GM12878 (cell line): ENCODE measurements around the gene SBF2. TPM values are rescaled to one million over a fixed set of nuclear protein-coding genes. Genes with fewer than 3 reads are reported as not detected.

Experiments
- ATAC-seq: fragments of 200-7000 bp; cut with Tn5 transposase; 3 replicates; pipeline ENCODE4 v1.9.1; 2020; ENCODE audit warnings: mild to moderate bottlenecking, moderate library complexity
- BruUV-seq: library from RNA; stranded (reverse); fragments of 400-500 nt; replicated peaks from 2 replicates; lab custom pipeline; 2021; lab: Mats Ljungman, UMichigan
- CTCF ChIA-PET: fragments of 300-600 bp; sonication (Branson Sonifier 250); formaldehyde crosslinking; extraction: SDS; loops from one replicate; lab custom pipeline; 2021; ENCODE audit warnings: inconsistent platforms; lab: Yijun Ruan, JAX
- POLR2A ChIA-PET: fragments of 350-600 bp; formaldehyde crosslinking; extraction: SDS; loops from one replicate; lab custom pipeline; 2021; ENCODE audit warnings: inconsistent platforms; lab: Charles Lee
- RAD21 ChIA-PET: fragments of 300-600 bp; sonication (Branson Sonifier 250); formaldehyde crosslinking; loops from one replicate; lab custom pipeline; 2023; ENCODE audit warnings: antibody characterized with exemption; ENCODE audit not compliant: unreplicated experiment; lab: Charles Lee
- SMC1A ChIA-PET: fragments of 300-600 bp; sonication (Branson Sonifier 250); formaldehyde crosslinking; loops from one replicate; lab custom pipeline; 2023; ENCODE audit not compliant: unreplicated experiment, uncharacterized antibody; lab: Charles Lee
- DNase-seq: peaks from one replicate; pipeline ENCODE4 v3.0.0-alpha.2; 2011; ENCODE audit warnings: low read depth, low spot score
- FAIRE-seq: peaks from 3 replicates; lab custom pipeline; 2011; peaks lifted over from hg19 to GRCh38; lab: Jason Lieb, UNC
- H2AFZ ChIP-seq: 2 replicates; pipeline ENCODE4 v1.6.0; 2011; ENCODE audit warnings: low read depth, low read length, control low read depth; ENCODE audit not compliant: control insufficient read depth
- H3K27ac ChIP-seq: 2 replicates; pipeline ENCODE4 v1.5.1; 2011; ENCODE audit warnings: control low read depth; ENCODE audit not compliant: control insufficient read depth, insufficient read depth
- H3K27me3 ChIP-seq, 2 experiments: replicated peaks in 1 of 2; 2 replicates each; pipeline versions ENCODE4 v1.6.0 to v1.6.1; 2011; ENCODE audit warnings: low read length in 1 of 2; ENCODE audit not compliant: control insufficient read depth in 2 of 2, insufficient read depth in 2 of 2
- H3K36me3 ChIP-seq, 2 experiments: 2 replicates each; pipeline ENCODE4 v1.5.1; 2011; ENCODE audit warnings: low read length in 1 of 2; ENCODE audit not compliant: control insufficient read depth in 2 of 2, insufficient read depth in 2 of 2
- H3K4me1 ChIP-seq: 2 replicates; pipeline ENCODE4 v1.6.1; 2011; ENCODE audit warnings: mild to moderate bottlenecking, low read length, moderate library complexity, mixed read lengths; ENCODE audit not compliant: control insufficient read depth, insufficient read depth
- H3K4me2 ChIP-seq: 2 replicates; pipeline ENCODE4 v1.6.0; 2011; ENCODE audit warnings: control low read depth; ENCODE audit not compliant: control insufficient read depth, insufficient read depth
- H3K4me3 ChIP-seq: fragments of 200-600 bp; sonication (generic); 2 replicates; pipeline ENCODE4 v1.5.1; 2016
- H3K79me2 ChIP-seq: 2 replicates; pipeline ENCODE4 v1.6.0; 2011; ENCODE audit warnings: low read length; ENCODE audit not compliant: control insufficient read depth, insufficient read depth
- H3K9ac ChIP-seq: 2 replicates; pipeline ENCODE4 v1.8.0; 2011; ENCODE audit warnings: low read length, control low read depth, mixed read lengths; ENCODE audit not compliant: control insufficient read depth, insufficient read depth
- H3K9me3 ChIP-seq: replicated peaks from 3 replicates; pipeline ENCODE4 v1.5.1; 2011; ENCODE audit warnings: mild to moderate bottlenecking, low read length; ENCODE audit not compliant: control insufficient read depth, insufficient read depth
- H4K20me1 ChIP-seq: 2 replicates; pipeline ENCODE4 v1.6.0; 2011; ENCODE audit not compliant: control insufficient read depth, insufficient read depth
- BCL3 ChIP-seq: IDR thresholded peaks from 2 replicates; pipeline ENCODE4 v1.6.1; 2011; ENCODE audit warnings: borderline replicate concordance, low read depth, mild to moderate bottlenecking, moderate library complexity, low read length; ENCODE audit not compliant: insufficient read depth, poor library complexity, severe bottlenecking
- CHD1 ChIP-seq: IDR thresholded peaks from 2 replicates; pipeline ENCODE4 v1.6.1; 2012; ENCODE audit warnings: low read depth, low read length, improper control_type of control experiment
- E4F1 ChIP-seq: fragments of 450-650 bp; IDR thresholded peaks from 2 replicates; pipeline ENCODE4 v1.6.1; 2018; ENCODE audit warnings: borderline replicate concordance, mild to moderate bottlenecking; ENCODE audit not compliant: partially characterized antibody
- KAT2A ChIP-seq: conservative IDR thresholded peaks from 2 replicates; pipeline ENCODE4 v1.6.1; 2011; ENCODE audit warnings: low read depth, low read length; ENCODE audit not compliant: control insufficient read depth
- KDM1A ChIP-seq: fragments of 200-600 bp; sonication (generic); IDR thresholded peaks from 2 replicates; pipeline ENCODE4 v1.6.1; 2016; ENCODE audit warnings: borderline replicate concordance
- MTA2 ChIP-seq: fragments of 450-650 bp; IDR thresholded peaks from 2 replicates; pipeline ENCODE4 v1.6.1; 2016; ENCODE audit warnings: low read depth, mild to moderate bottlenecking, moderate library complexity
- PML ChIP-seq: IDR thresholded peaks from 2 replicates; pipeline ENCODE4 v1.6.1; 2012; ENCODE audit warnings: low read length, inconsistent platforms
- RELA ChIP-seq: fragments of 450-650 bp; IDR thresholded peaks from 2 replicates; pipeline ENCODE4 v1.8.0; 2014; ENCODE audit warnings: borderline replicate concordance; ENCODE audit not compliant: partially characterized antibody
- SIX5 ChIP-seq: IDR thresholded peaks from 2 replicates; pipeline ENCODE4 v1.6.1; 2011; ENCODE audit warnings: mild to moderate bottlenecking, low read depth, low read length, moderate library complexity; ENCODE audit not compliant: severe bottlenecking
- SKIL ChIP-seq: fragments of 450-650 bp; IDR thresholded peaks from 2 replicates; pipeline ENCODE4 v1.6.1; 2017; ENCODE audit warnings: mild to moderate bottlenecking, low read depth, inconsistent platforms; ENCODE audit not compliant: poor library complexity, severe bottlenecking
- TCF3 ChIP-seq: IDR thresholded peaks from 2 replicates; pipeline ENCODE4 v1.6.1; 2012; ENCODE audit warnings: low read depth, mild to moderate bottlenecking, low read length, borderline replicate concordance; ENCODE audit not compliant: insufficient read depth
- TCF7 ChIP-seq: IDR thresholded peaks from 2 replicates; pipeline ENCODE4 v1.6.1; 2014; ENCODE audit warnings: antibody characterized with exemption, borderline replicate concordance
- ZBED1 ChIP-seq: IDR thresholded peaks from 2 replicates; pipeline ENCODE4 v1.6.1; 2016; ENCODE audit warnings: borderline replicate concordance
- ZBTB11 ChIP-seq: fragments of 450-650 bp; formaldehyde crosslinking; IDR thresholded peaks from 2 replicates; pipeline ENCODE4 v1.5.0; 2022; ENCODE audit warnings: mild to moderate bottlenecking, missing genetic modification characterization
- WGBS: methylation state at CpG from one replicate; pipeline ENCODE4 v1.1.6; 2016; ENCODE audit warnings: low lambda C conversion rate; ENCODE audit not compliant: insufficient replicate concordance, insufficient coverage; ENCODE audit errors: missing lambda C conversion rate; 5-methylcytosine and 5-hydroxymethylcytosine counted together
- in situ Hi-C: fragments of 300-500 bp; cut with MboI; formaldehyde crosslinking; loops from 9 replicates; pipeline ENCODE4 v1.14.3; 2018; ENCODE audit warnings: mixed read lengths
- intact Hi-C: fragments of 100-400 bp; cut with micrococcal nuclease; formaldehyde crosslinking; loops from one replicate; pipeline ENCODE4 v1.14.2; 2022; ENCODE audit not compliant: unreplicated experiment
- polyA plus RNA-seq, 11 experiments: library from polyadenylated mRNA; depleted of rRNA in 4 of 11; unstranded in 6 of 11; stranded (reverse) in 5 of 11; fragments of >200 nt; fragmentation: Nextera tagmentation in 4 of 11; fragmentation: Illumina TruSeq in 1 of 11; extraction: Ambion mirVana in 4 of 11; extraction: Trizol in 1 of 11; gene quantifications; 1 replicate in 1 of 11; 2 replicates in 10 of 11; pipeline versions ENCODE4 v1.2.1 to v1.2.3, GENCODE V29; 2011 to 2016; ENCODE audit warnings: inconsistent platforms in 2 of 11, missing spikeins in 2 of 11, low read depth in 1 of 11
- total RNA-seq, 4 experiments: library from RNA; depleted of rRNA in 3 of 4; stranded (reverse); fragments of >200 nt in 3 of 4; fragmentation: Illumina TruSeq in 1 of 4; extraction: Trizol in 1 of 4; gene quantifications; 2 replicates each; pipeline versions ENCODE4 v1.2.1 to v1.2.3, GENCODE V29; 2013 to 2021

The SBF2 gene
- total and polyA plus RNA-seq, 10 of the 15 experiments (the other 5 are each of a cell fraction or from before 2014, with no cell fraction given): 0.24 to 2.3 (median 1.1) TPM

GRCh38 chr11:10117709-10118351 lies 176.2 kb downstream of the SBF2 start:
- no peak overlapping the region for H3K4me2 ChIP-seq
- TF ChIP-seq CHD1 (no peak), KDM1A (no peak), TCF7 (no peak), PML (no peak), SIX5 (no peak), MTA2 (no peak), ZBED1 (no peak), SKIL (no peak), RELA (no peak), ZBTB11 (CRISPR knock-in tag) (no peak), BCL3 (no peak), E4F1 (no peak), KAT2A (no peak), TCF3 (no peak)

More at GRCh38 chr11:10117709-10118351, 176.2 kb downstream of the SBF2 start:
- Histone ChIP-seq H3K9me3 (no peaks in the 10 kb centered on the region), H4K20me1 (no peaks in the 10 kb centered on the region), H2AFZ (no peak overlapping the region), H3K27ac (no peak overlapping the region), H3K27me3 (no peaks in the 10 kb centered on the region), H3K36me3 (no peaks in the 10 kb centered on the region), H3K4me1 (no peaks in the 10 kb centered on the region), H3K79me2 (no peaks in the 10 kb centered on the region), H3K9ac (no peak overlapping the region), H3K4me3 (no peak overlapping the region)
- SMC1A ChIA-PET: no interaction called here
- intact Hi-C loops (no loop called here), in situ Hi-C loops (no loop called here)
- no TSS peak for BruUV-seq
- FAIRE-seq: no peak
- CTCF ChIA-PET: no interaction called here
- WGBS: 32% methylated on average over 3 of the region's 3 CpGs
- no peak for DNase-seq
- RAD21 ChIA-PET: no interaction called here
- ATAC-seq: no peak
- POLR2A ChIA-PET: interaction anchor here (0.6 kb wide), 1 partner anchor 74 kb away, joined by 4 read pairs; no protein-coding TSS in a partner anchor
